ENCODE measurements around the gene OPCML.

DNA sequence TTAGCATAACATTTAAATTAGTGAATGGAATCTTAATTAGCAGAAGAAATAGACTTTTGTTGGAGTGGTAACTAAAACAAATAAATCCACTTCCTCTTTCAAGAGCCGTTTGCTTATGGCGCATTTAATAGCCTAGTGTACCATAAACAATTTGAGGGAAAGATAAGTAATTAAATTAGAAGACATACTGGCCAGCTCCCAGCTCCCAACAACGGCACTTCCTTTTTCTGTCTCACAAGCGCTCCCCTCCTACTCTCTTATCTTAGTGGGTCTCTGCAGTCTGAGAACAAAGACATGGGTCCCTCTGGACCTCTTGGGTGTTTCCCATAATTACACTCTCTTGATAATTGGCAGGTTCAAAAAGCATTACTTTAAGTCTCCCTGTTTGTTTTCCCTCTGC is 146.0 kb downstream of the OPCML start:
- TF ChIP-seq KLF9 (CRISPR knock-in tag; IDR thresholded peaks at IDR 0.05; ENCODE audit: low read depth) (no peak), FOXJ3 (CRISPR knock-in tag; IDR thresholded peaks at IDR 0.05; ENCODE audit: borderline replicate concordance) (no peak), ZNF780A (CRISPR knock-in tag; IDR thresholded peaks at IDR 0.05) (no peak), ZNF792 (CRISPR knock-in tag; IDR thresholded peaks at IDR 0.05) (no peak), ZNF274 (CRISPR knock-in tag; IDR thresholded peaks at IDR 0.05) (no peak), POLR2AphosphoS5 (IDR thresholded peaks at IDR 0.05; ENCODE audit: low read depth, low read length) (no peak), MAF1 (CRISPR knock-in tag; IDR thresholded peaks at IDR 0.05; ENCODE audit: borderline replicate concordance) (no peak), ZNF24 (IDR thresholded peaks at IDR 0.05) (no peak)
- TF ChIP-seq, protein P1, sequence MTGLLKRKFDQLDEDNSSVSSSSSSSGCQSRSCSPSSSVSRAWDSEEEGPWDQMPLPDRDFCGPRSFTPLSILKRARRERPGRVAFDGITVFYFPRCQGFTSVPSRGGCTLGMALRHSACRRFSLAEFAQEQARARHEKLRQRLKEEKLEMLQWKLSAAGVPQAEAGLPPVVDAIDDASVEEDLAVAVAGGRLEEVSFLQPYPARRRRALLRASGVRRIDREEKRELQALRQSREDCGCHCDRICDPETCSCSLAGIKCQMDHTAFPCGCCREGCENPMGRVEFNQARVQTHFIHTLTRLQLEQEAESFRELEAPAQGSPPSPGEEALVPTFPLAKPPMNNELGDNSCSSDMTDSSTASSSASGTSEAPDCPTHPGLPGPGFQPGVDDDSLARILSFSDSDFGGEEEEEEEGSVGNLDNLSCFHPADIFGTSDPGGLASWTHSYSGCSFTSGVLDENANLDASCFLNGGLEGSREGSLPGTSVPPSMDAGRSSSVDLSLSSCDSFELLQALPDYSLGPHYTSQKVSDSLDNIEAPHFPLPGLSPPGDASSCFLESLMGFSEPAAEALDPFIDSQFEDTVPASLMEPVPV (CRISPR knock-in tag; IDR thresholded peaks at IDR 0.05): no peak
- TF ChIP-seq, protein P2, sequence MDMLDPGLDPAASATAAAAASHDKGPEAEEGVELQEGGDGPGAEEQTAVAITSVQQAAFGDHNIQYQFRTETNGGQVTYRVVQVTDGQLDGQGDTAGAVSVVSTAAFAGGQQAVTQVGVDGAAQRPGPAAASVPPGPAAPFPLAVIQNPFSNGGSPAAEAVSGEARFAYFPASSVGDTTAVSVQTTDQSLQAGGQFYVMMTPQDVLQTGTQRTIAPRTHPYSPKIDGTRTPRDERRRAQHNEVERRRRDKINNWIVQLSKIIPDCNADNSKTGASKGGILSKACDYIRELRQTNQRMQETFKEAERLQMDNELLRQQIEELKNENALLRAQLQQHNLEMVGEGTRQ (IDR thresholded peaks at IDR 0.05; ENCODE audit: low read depth, low read length): no peak
- TF ChIP-seq, protein P2 (CRISPR knock-in tag; IDR thresholded peaks at IDR 0.05; ENCODE audit: borderline replicate concordance): no peak

All from HepG2 (cell line).